Effector memory CD4-positive, alpha-beta T cell (primary cell): ENCODE measurements around the gene NPM3.
A peak's percentile ranks its signal among the peaks of the same experiment; 100 is the strongest.

Experiments used
- DNase-seq, 3 donors: peaks; one replicate each; pipeline ENCODE4 v3.0.0-alpha.2; 2020
- H3K27ac ChIP-seq: 2 replicates; pipeline ENCODE4 v1.7.0; 2013; ENCODE audit warnings: mild to moderate bottlenecking, low read length, moderate library complexity; ENCODE audit not compliant: insufficient read depth, poor library complexity, severe bottlenecking
- H3K27me3 ChIP-seq: replicated peaks from 2 replicates; pipeline ENCODE4 v1.7.0; 2013; ENCODE audit warnings: mild to moderate bottlenecking, low read length; ENCODE audit not compliant: insufficient read depth, control insufficient read depth, poor library complexity, severe bottlenecking
- H3K36me3 ChIP-seq: 2 replicates; pipeline ENCODE4 v1.7.0; 2013; ENCODE audit warnings: mild to moderate bottlenecking, low read length, moderate library complexity; ENCODE audit not compliant: control insufficient read depth, insufficient read depth
- H3K4me1 ChIP-seq: 2 replicates; pipeline ENCODE4 v1.7.0; 2013; ENCODE audit warnings: low read length, mild to moderate bottlenecking; ENCODE audit not compliant: control insufficient read depth, insufficient read depth, poor library complexity, severe bottlenecking
- H3K4me3 ChIP-seq: 2 replicates; pipeline ENCODE4 v1.7.0; 2013; ENCODE audit warnings: low read length, low read depth, mild to moderate bottlenecking; ENCODE audit not compliant: insufficient read depth, poor library complexity, severe bottlenecking
- H3K9me3 ChIP-seq: 2 replicates; pipeline ENCODE4 v1.7.0; 2013; ENCODE audit warnings: mild to moderate bottlenecking, low read length, moderate library complexity; ENCODE audit not compliant: control insufficient read depth
- total RNA-seq, 3 donors: gene quantifications; one replicate each; lab custom pipeline; 2026; lab: John Stamatoyannopoulos, UW

Gene NPM3, protein sequence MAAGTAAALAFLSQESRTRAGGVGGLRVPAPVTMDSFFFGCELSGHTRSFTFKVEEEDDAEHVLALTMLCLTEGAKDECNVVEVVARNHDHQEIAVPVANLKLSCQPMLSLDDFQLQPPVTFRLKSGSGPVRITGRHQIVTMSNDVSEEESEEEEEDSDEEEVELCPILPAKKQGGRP
- total RNA-seq: 2.9 to 8.1 (median 7.4) reads per million in 3 donors

DNA sequence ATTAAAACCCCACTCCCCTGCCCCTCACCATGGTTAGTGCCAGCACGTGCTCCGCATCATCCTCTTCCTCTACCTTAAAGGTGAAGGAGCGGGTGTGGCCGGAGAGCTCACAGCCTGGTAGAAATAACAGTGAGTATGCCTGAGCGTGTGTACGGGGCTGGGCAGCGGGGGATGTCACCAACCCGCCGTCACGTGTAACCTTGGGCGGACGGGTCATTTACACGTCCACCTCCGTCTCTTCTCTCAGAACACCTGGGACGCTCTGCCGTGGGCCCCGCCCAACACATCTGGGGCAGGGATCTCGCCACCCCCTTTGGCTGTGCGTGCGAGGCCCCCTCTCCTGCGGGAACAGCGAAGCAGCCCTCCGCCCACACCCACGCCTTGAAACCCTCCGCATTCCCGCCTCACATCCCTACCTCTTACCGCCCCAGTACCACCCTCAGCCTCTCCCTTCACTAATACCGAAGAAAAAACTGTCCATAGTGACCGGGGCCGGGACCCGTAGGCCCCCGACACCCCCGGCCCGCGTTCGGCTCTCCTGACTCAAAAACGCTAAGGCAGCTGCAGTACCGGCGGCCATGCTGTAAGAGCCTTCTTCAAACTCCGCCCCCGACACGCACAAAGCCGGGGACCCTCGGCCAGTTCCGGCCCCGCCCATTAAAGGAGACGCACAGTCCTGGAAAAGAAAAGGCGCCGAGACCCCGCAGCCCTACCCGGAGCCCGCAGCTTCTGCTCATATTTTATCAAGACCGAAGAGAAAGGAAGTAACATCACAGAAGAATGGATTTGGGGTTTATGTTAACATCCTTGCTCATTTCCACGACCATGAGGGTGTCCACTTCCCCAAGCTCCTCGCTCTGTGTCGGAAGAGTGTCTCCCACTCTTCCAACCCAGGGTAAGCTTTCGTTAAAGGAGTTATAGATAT is at the start of gene NPM3:
NPM3 (minus strand) TSS at position 636 of the 925 bp plus-strand sequence; CDS start at position 580, 56 bp downstream.
- Histone ChIP-seq H3K27me3 (peaks cover 4% of the 10 kb centered on the region), H3K4me3 (peak within 1 kb of the TSS; percentile 56), H3K9me3 (no peaks in the 10 kb centered on the region), H3K36me3 (peaks cover 23% of the 10 kb centered on the region), H3K27ac (peak within 1 kb of the TSS; percentile 48), H3K4me1 (peaks cover 46% of the 10 kb centered on the region)
- peak; percentile 56 to 67 (median 66) for DNase-seq

DNA sequence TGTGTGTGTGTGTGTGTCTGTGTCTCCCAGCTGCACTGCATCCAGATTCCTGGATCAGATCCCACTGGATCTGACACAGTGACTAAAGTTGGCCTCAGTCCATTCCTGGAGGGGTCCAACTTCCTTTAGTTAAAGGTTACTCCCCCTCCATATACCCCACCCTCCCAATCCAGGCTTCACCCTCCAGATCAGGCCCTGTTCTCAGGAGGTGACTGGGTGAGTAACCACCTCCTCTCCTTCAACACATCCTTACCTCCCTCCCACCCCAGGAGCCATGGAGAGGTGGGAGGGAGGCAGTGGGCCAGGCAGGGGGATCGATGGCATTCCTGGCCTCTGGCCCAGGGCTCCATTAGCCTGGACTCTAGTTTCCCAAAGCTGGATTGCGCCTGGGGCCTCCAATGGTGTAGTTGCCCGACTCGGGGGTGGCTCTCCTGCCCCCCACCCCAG is 49.1 kb upstream of the NPM3 start:
- H3K27me3 ChIP-seq: no peaks in the 10 kb centered on the region
- H3K9me3 ChIP-seq: no peaks in the 10 kb centered on the region
- H3K27ac ChIP-seq: peak overlapping the region; percentile 85
- H3K4me1 ChIP-seq: peaks cover 61% of the 10 kb centered on the region
- no peak overlapping the region for H3K4me3 ChIP-seq
- H3K36me3 ChIP-seq: no peaks in the 10 kb centered on the region
- no peak for DNase-seq

DNA sequence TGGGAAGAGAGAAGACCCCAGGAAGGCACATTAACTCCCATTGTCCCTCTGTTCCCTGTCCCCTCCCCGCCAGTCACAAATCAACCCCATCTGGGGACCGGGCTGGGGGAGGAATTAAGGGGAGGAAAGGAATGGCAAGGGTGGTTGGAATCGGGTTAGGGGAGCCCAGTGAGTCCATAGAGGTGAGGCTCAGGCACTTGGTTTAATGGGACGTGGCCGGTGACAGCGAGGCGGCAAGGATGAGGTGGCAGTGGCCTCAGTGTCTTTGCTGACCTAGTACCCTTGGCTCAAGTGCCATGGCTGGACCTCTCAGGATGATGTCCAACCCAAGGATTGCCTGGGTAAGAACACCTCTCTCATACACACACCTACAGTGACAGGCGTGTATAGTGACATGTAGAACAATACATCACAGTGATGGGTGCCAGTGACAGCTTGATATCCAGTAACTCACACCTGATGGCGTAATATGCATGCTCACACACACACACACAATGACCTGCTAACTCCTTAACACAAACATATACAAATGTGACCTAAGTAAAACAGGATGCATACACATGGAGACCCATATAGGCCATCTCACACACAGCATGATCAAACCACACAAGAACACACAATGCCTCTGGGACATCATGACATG is 48.0 kb upstream of the NPM3 start:
- peaks cover 60% of the 10 kb centered on the region for H3K4me1 ChIP-seq

DNA sequence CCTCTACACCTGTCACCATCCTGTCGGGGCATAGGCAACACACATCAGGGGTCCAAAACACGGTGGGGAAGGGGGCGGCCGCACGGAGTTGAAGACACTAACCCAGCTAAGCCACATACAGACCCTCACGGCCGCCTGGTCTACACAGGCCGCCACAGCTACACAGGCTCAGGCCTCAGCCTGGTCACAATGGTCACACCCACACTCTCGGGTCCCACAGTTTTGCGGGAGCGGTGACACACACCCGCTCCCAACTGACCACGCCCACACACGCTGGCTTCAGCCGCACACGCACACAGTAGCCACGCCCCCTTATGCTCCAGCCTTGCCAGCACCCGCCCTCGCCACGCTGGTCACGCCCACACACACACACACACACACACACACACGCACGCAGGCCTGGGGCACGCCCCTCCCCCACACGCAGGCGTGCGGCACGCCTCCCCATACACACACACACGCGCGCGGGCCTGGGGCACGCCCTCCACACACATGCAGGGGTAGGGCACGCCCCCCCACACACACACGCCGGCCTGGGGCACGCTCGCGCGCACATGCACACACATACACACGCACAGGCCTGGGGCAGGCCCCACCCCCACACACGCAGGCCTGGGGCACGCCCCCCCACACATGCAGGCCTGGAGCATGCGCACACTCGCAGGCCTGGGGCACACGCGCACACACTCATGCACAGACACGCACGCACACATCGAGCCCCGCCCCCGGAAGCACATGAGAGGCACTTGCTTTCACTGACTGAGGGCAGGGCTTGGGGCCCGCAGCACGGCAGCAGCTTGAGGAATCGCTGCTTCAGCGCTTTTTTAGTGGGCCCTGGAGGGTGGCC is 47.3 kb upstream of the NPM3 start:
- DNase-seq: peak; percentile 94 to 95 (median 95)
- Histone ChIP-seq H3K4me3 (peak overlapping the region; percentile 43), H3K4me1 (peaks cover 52% of the 10 kb centered on the region), H3K36me3 (no peaks in the 10 kb centered on the region), H3K9me3 (no peaks in the 10 kb centered on the region), H3K27me3 (no peaks in the 10 kb centered on the region), H3K27ac (peak overlapping the region; percentile 85)

More for the DNA sequence above, 48.0 kb upstream of the NPM3 start:
- no peak for DNase-seq
- H3K4me3 ChIP-seq: peak overlapping the region; percentile 43
- H3K36me3 ChIP-seq: no peaks in the 10 kb centered on the region
- H3K27me3 ChIP-seq: no peaks in the 10 kb centered on the region
- peak overlapping the region; percentile 85 for H3K27ac ChIP-seq
- H3K9me3 ChIP-seq: no peaks in the 10 kb centered on the region

DNA sequence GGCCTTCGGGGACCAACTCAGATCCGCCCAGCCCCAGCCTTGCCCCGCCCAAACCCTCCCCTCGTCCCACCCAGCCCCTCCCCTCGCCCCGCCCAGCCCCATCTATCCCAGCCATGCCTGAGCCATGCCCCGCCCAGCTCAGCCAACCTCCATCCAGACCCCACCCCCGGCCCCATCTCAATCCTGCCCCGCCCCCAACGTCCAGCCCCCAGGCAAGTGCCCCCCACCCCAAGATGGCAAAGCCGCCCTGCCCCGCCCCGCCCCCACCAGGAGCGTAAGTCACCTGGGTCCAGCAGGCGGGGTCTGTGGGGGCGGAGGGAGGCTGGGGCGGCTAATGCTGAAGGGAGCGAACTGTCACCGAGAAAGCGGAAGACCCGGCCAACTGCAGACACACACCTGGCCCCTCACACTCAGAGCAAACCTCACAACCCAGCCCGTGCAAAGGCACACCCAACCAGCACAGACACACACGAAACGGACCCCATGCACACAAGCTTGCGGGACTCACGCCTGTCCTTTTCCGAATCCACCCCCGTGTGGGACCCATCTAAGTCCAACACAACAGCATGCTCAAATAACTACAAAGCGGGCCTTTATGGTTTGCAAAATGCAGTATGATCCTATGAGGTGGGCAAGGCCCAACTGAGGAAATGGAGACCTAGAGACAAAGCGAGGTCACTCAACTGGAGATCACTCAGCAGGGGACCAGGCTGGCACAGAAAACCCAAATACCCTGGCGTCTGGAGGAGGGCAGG is 46.5 kb upstream of the NPM3 start:
- peaks cover 44% of the 10 kb centered on the region for H3K4me1 ChIP-seq
- H3K27ac ChIP-seq: peak overlapping the region; percentile 85
- peak overlapping the region; percentile 43 for H3K4me3 ChIP-seq
- DNase-seq: peak; percentile 47 to 59 (median 58)
- no peaks in the 10 kb centered on the region for H3K9me3 ChIP-seq
- H3K36me3 ChIP-seq: no peaks in the 10 kb centered on the region
- H3K27me3 ChIP-seq: no peaks in the 10 kb centered on the region

DNA sequence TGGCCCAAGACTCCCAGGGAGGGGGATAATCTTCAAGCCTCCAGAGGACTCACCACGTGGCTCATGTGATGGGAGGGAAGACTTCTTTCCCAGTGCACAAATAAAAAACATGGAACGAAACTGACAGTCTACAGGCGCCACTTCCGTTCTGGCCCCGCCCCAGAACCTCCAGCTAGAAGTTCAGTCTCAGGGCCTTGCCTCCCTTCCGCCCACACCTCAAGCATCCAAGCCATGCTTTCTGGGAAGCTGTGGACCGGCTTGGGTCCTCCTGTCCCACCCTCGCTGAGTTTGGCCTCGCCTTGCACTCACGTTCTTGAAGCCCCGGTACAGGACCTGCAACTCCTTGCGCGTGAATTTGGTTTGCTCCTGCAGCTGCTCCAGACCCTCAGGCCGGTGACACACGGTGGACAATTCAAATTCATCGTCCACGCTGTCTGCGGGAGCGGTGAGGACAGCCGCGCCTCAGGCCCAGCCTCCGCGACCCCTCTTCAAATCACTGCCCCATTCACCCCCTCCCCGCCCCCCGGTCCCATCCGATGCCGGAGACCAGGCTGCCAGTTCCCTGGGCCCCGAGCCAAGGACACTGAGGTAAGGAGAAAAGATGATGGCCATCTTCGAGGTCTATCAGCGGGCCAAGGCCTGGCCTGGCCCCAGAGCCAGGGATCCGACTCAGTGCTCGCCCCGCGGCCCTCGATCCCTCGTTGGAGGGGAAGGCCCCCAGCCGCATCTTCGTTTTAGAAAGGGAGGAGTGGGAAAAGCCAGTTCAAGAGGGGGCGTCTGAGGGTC is 45.7 kb upstream of the NPM3 start:
- peaks cover 36% of the 10 kb centered on the region for H3K4me1 ChIP-seq
- H3K36me3 ChIP-seq: no peaks in the 10 kb centered on the region
- no peak overlapping the region for H3K27ac ChIP-seq
- DNase-seq: no peak
- no peak overlapping the region for H3K4me3 ChIP-seq
- no peaks in the 10 kb centered on the region for H3K27me3 ChIP-seq
- H3K9me3 ChIP-seq: no peaks in the 10 kb centered on the region

DNA sequence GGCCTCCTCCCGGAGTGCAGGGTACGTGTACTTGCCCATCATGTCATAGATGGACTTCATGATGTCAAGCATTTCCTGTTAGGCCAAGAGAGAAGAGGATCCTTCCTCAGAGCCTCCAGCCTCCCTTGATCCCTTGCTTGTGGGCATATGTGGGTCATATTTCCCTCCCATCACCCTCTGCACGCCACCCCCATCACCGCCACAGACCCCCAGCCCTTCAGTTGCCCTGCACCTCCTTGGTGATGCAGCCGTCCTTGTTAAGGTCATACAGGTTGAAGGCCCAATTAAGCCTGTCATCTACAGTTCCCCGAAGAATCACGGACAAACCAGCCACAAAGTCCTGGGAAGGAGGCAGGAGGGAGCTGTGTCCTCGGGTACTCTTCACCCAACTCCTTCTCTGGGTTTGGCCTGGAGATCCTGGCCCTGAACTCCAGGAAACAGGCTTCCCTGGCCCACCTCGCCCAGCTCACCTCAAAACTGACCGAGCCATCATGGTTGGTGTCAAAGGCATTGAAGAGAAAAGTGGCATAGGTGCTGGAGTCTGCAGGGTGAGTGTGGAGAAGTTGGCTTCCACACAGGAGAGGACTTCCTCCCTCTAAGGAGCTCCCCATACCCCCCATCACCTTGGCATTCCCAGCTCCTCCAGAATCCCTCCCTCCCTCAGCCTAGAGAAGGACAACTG is 44.8 kb upstream of the NPM3 start:
- no peaks in the 10 kb centered on the region for H3K27me3 ChIP-seq
- H3K9me3 ChIP-seq: no peaks in the 10 kb centered on the region
- no peak overlapping the region for H3K4me3 ChIP-seq
- no peaks in the 10 kb centered on the region for H3K36me3 ChIP-seq
- no peak for DNase-seq
- no peak overlapping the region for H3K27ac ChIP-seq
- peaks cover 28% of the 10 kb centered on the region for H3K4me1 ChIP-seq

DNA sequence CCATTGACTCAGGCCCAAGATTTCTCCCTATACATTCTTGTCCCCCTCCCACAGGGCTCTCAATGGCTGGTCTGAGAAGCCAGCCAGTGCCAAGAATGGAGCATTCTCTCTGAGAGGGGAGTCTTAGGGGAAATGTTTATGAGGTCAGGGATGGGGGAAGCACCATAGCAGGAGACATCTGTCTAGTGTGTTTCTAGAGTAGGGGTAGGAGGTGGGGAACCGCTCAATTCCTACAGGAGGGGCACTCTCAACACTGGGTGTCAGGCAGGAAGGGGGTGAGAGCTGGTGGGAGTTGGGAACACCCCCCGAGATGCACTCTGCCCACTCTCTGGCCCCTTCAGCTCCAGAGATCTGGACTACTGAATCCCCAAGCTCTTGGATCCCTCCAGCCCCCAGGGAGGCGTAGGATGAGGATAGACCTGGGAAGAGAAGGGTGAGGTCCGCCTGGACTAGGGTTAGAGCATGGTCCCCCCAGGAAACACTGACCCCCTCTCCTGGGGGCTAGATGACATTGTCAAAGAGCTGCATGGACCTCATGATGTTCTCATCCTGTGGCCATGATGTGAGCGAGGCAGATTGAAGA is 43.7 kb upstream of the NPM3 start:
- Histone ChIP-seq H3K4me1 (peaks cover 22% of the 10 kb centered on the region), H3K27me3 (no peaks in the 10 kb centered on the region), H3K27ac (no peak overlapping the region), H3K9me3 (no peaks in the 10 kb centered on the region), H3K4me3 (no peak overlapping the region), H3K36me3 (no peaks in the 10 kb centered on the region)
- no peak for DNase-seq
